Loucy (cell line): Measurements from ENCODE around the gene AKAP13.

Source experiments
- H2AFZ ChIP-seq: fragments of 200-600 bp; sonication (generic); 2 replicates; pipeline ENCODE4 v1.6.0; 2016; ENCODE audit warnings: antibody characterized with exemption, mild to moderate bottlenecking, low read length, moderate library complexity
- H3F3A ChIP-seq: fragments of 200-600 bp; 2 replicates; pipeline ENCODE4 v1.6.0; 2016; ENCODE audit warnings: antibody characterized with exemption, low read depth, mild to moderate bottlenecking
- H3K27me3 ChIP-seq: fragments of 200-600 bp; sonication (generic); 2 replicates; pipeline ENCODE4 v1.6.1; 2014; ENCODE audit warnings: low read length, mild to moderate bottlenecking; ENCODE audit not compliant: insufficient read depth, poor library complexity, severe bottlenecking
- H3K36me3 ChIP-seq: fragments of 200-600 bp; sonication (generic); 2 replicates; pipeline ENCODE4 v1.6.1; 2016; ENCODE audit warnings: low read length; ENCODE audit not compliant: insufficient read depth
- H3K4me1 ChIP-seq: fragments of 200-600 bp; sonication (generic); 2 replicates; pipeline ENCODE4 v1.5.1; 2014; ENCODE audit warnings: low read length, mild to moderate bottlenecking; ENCODE audit not compliant: insufficient read depth, poor library complexity, severe bottlenecking
- H3K4me2 ChIP-seq: fragments of 200-600 bp; sonication (generic); 2 replicates; pipeline ENCODE4 v1.6.0; 2014; ENCODE audit warnings: antibody characterized with exemption, low read length, low read depth, mild to moderate bottlenecking; ENCODE audit not compliant: poor library complexity, severe bottlenecking
- H3K4me3 ChIP-seq: fragments of 200-600 bp; sonication (generic); 2 replicates; pipeline ENCODE4 v1.5.1; 2014; ENCODE audit warnings: low read length, mild to moderate bottlenecking, mixed read lengths; ENCODE audit not compliant: poor library complexity, severe bottlenecking
- H3K79me2 ChIP-seq: fragments of 200-600 bp; sonication (generic); 2 replicates; pipeline ENCODE4 v1.6.1; 2014; ENCODE audit warnings: low read length; ENCODE audit not compliant: insufficient read depth
- H3K9ac ChIP-seq: fragments of 200-600 bp; sonication (generic); 2 replicates; pipeline ENCODE4 v1.6.0; 2014; ENCODE audit warnings: mild to moderate bottlenecking, low read depth, low read length, moderate library complexity; ENCODE audit not compliant: poor library complexity, severe bottlenecking
- H3K9me2 ChIP-seq: fragments of 200-600 bp; sonication (generic); replicated peaks from 2 replicates; pipeline ENCODE4 v1.6.1; 2016; ENCODE audit warnings: low read depth, low read length, mixed read lengths
- H3K9me3 ChIP-seq: fragments of 200-600 bp; sonication (generic); 2 replicates; pipeline ENCODE4 v1.6.1; 2014; ENCODE audit warnings: mild to moderate bottlenecking, antibody characterized with exemption, low read length, low read depth; ENCODE audit not compliant: insufficient read depth
- H4K20me1 ChIP-seq: fragments of 200-600 bp; sonication (generic); 2 replicates; pipeline ENCODE4 v1.6.0; 2014; ENCODE audit warnings: antibody characterized with exemption, low read length, mild to moderate bottlenecking; ENCODE audit not compliant: insufficient read depth, poor library complexity, severe bottlenecking
- EZH2phosphoT487 ChIP-seq: fragments of 200-600 bp; IDR thresholded peaks from 2 replicates; pipeline ENCODE4 v1.6.1; 2018; ENCODE audit warnings: antibody characterized with exemption, mild to moderate bottlenecking, moderate library complexity, borderline replicate concordance
- TF ChIP-seq, protein P1 (sequence below): fragments of 200-600 bp; sonication (generic); conservative IDR thresholded peaks from 2 replicates; pipeline ENCODE4 v1.5.1; 2014; ENCODE audit warnings: mild to moderate bottlenecking, antibody characterized with exemption, low read length

AKAP13 gene

DNA sequence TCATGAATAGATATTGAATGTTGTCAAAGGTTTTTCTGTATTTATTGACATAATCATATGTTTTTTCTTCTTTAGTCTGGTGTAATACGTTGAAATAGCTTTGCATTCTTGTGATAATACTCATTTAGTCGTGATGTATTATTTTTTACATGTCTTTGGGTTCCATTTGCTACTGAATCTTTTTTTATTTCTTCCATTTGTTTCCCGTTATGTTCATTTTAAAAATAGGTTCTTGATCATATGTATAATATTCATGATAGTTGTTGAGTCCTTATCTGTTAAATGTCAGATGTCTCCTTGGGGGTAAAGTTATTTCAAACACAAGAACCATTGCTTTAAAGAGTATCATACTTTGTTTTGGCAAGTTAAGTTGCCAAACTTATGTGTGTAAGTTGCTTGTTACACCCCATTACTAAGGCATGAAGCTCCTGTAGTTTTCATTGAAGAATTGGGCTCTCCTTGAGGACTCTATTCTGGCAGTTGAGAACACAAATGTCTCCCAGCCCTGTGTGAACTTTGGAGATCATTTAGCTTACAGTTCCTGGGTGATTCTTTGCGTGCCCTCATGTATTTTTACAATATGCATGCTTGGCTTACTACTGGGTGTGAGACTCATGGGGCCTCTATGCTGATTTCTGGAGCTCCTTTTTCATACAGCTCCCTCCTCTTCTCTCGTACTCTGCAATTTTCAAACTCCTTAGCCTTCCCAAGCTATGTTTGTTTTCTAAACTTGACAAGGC is 8.3 kb downstream of the AKAP13 start:
- no peaks in the 10 kb centered on the region for H3K9me2 ChIP-seq
- H4K20me1 ChIP-seq: peaks cover 8% of the 10 kb centered on the region
- H2AFZ ChIP-seq: no peak overlapping the region
- no peaks in the 10 kb centered on the region for H3F3A ChIP-seq
- H3K9ac ChIP-seq: no peak overlapping the region
- no peak overlapping the region for H3K4me2 ChIP-seq
- TF ChIP-seq, protein P1, sequence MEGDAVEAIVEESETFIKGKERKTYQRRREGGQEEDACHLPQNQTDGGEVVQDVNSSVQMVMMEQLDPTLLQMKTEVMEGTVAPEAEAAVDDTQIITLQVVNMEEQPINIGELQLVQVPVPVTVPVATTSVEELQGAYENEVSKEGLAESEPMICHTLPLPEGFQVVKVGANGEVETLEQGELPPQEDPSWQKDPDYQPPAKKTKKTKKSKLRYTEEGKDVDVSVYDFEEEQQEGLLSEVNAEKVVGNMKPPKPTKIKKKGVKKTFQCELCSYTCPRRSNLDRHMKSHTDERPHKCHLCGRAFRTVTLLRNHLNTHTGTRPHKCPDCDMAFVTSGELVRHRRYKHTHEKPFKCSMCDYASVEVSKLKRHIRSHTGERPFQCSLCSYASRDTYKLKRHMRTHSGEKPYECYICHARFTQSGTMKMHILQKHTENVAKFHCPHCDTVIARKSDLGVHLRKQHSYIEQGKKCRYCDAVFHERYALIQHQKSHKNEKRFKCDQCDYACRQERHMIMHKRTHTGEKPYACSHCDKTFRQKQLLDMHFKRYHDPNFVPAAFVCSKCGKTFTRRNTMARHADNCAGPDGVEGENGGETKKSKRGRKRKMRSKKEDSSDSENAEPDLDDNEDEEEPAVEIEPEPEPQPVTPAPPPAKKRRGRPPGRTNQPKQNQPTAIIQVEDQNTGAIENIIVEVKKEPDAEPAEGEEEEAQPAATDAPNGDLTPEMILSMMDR: no peak
- TF ChIP-seq EZH2phosphoT487: no peak
- no peaks in the 10 kb centered on the region for H3K9me3 ChIP-seq
- peaks cover 6% of the 10 kb centered on the region for H3K4me1 ChIP-seq
- H3K27me3 ChIP-seq: no peaks in the 10 kb centered on the region
- no peaks in the 10 kb centered on the region for H3K36me3 ChIP-seq
- peaks cover 33% of the 10 kb centered on the region for H3K79me2 ChIP-seq
- no peak overlapping the region for H3K4me3 ChIP-seq

DNA sequence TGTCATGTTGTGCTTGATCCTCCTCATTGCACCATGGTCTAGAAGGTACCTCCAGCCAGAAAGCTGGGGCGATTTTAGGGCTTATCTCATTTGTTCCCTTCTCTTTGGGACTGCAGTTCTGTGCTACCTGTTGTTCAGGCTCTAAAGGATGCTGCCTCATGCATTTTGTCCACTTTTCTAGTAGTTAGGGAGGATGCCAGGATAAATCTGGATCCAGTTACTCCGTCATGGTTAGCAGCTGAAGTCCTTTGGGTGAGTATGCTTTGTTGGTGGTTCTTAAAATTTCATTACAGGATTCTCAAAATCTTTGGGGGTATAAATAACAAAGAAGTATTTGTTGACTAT is 8.9 kb downstream of the AKAP13 start:
- H3K36me3 ChIP-seq: no peaks in the 10 kb centered on the region
- H3K79me2 ChIP-seq: peaks cover 37% of the 10 kb centered on the region
- no peaks in the 10 kb centered on the region for H3F3A ChIP-seq
- peaks cover 9% of the 10 kb centered on the region for H3K4me1 ChIP-seq
- H3K9me2 ChIP-seq: no peaks in the 10 kb centered on the region
- no peaks in the 10 kb centered on the region for H3K27me3 ChIP-seq
- no peak overlapping the region for H3K9ac ChIP-seq
- no peak for TF ChIP-seq EZH2phosphoT487
- TF ChIP-seq, protein P1: no peak
- H3K4me2 ChIP-seq: no peak overlapping the region
- no peak overlapping the region for H2AFZ ChIP-seq
- no peaks in the 10 kb centered on the region for H3K9me3 ChIP-seq
- peaks cover 4% of the 10 kb centered on the region for H4K20me1 ChIP-seq
- no peak overlapping the region for H3K4me3 ChIP-seq

DNA sequence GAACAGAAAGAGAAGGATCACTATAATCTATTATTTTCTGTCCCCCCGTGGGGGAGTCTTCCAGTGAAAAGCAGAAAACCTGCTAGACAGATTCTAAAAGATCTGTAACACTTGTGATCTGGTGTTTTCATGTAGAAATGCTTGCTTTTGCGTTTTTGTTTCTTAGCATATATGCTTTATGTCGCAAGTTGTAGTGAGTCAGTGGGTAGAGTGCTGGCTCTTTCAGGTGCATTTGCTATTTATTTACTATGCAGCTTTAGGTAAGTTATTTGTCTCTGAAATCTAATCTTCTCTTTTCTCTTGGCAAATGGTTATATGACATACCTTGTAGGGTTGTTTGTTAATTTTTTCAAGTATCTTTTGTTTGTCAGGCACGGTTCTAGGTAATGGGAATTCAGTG is 9.4 kb downstream of the AKAP13 start:
- H3K9me3 ChIP-seq: no peaks in the 10 kb centered on the region
- no peak overlapping the region for H3K9ac ChIP-seq
- peaks cover 4% of the 10 kb centered on the region for H4K20me1 ChIP-seq
- H3K27me3 ChIP-seq: no peaks in the 10 kb centered on the region
- peaks cover 11% of the 10 kb centered on the region for H3K4me1 ChIP-seq
- no peaks in the 10 kb centered on the region for H3K36me3 ChIP-seq
- H3K4me2 ChIP-seq: no peak overlapping the region
- TF ChIP-seq, protein P1: no peak
- H2AFZ ChIP-seq: no peak overlapping the region
- no peaks in the 10 kb centered on the region for H3F3A ChIP-seq
- peaks cover 42% of the 10 kb centered on the region for H3K79me2 ChIP-seq
- H3K9me2 ChIP-seq: no peaks in the 10 kb centered on the region
- no peak overlapping the region for H3K4me3 ChIP-seq
